Sigmoid colon (tissue), 4 donors: Measurements from ENCODE around the gene MECR.

Experiments
- POLR2AphosphoS5 ChIP-seq, 4 donors: sonication (generic); formaldehyde crosslinking; IDR thresholded peaks; one replicate each; pipeline ENCODE4 v1.6.1; 2017; ENCODE audit warnings: antibody characterized with exemption in 4 of 4
- TF ChIP-seq, protein P1 (sequence below), 4 experiments: fragments of 450-650 bp in 3 of 4; fragments of 200-600 bp in 1 of 4; IDR thresholded peaks; one replicate each; pipeline ENCODE4 v1.5.1; 2016 to 2019; ENCODE audit warnings: antibody characterized with exemption in 4 of 4, mild to moderate bottlenecking in 3 of 4, moderate library complexity in 2 of 4

DNA sequence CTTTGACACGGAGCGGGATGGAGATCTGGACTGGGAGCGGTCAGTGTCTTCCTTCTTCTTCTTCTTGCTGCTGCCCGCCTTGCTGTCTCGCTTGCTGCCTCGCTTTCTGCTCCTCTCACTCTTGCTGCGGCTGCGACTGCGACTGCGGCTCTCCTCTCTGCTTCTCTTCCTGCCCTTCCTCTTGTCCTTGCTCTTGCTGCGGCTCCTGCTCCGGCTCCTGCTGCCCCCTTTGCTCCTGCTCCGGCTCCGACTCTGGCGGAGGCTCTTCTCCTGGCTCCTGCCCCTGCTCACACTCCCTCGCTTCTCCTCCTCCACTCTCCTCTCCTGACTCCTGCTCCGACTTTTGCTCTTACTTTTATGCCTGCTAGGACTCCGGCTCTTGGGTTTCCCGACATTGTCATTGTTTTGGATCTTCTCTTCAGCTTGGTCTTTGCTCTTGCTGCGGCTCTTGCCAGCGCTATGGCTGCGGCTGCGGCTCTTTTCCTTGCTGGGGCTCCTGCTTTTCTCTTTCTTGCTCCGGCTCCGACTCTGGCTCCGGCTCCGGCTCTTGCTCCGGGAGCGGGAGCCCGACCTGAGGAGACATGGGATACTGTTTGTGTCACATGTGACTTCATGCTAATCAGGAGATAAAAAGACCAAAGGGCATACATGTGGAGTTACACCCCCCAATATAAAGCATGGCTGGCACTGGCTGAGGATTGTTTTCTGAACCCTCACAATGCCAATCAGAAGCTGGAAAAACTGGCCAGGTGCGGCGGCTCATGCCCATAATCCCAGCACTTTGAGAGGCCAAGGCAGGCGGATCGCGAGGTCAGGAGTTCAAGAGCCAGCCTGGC, 81.9 kb downstream of the MECR start:
- no peak for TF ChIP-seq POLR2AphosphoS5 (IDR thresholded peaks at IDR 0.05)
- TF ChIP-seq, protein P1, sequence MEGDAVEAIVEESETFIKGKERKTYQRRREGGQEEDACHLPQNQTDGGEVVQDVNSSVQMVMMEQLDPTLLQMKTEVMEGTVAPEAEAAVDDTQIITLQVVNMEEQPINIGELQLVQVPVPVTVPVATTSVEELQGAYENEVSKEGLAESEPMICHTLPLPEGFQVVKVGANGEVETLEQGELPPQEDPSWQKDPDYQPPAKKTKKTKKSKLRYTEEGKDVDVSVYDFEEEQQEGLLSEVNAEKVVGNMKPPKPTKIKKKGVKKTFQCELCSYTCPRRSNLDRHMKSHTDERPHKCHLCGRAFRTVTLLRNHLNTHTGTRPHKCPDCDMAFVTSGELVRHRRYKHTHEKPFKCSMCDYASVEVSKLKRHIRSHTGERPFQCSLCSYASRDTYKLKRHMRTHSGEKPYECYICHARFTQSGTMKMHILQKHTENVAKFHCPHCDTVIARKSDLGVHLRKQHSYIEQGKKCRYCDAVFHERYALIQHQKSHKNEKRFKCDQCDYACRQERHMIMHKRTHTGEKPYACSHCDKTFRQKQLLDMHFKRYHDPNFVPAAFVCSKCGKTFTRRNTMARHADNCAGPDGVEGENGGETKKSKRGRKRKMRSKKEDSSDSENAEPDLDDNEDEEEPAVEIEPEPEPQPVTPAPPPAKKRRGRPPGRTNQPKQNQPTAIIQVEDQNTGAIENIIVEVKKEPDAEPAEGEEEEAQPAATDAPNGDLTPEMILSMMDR (IDR thresholded peaks at IDR 0.05), result no peak
